Measurements from ENCODE around the gene OTOP2.
A peak's percentile ranks its signal among the peaks of the same experiment; 100 is the strongest.

OTOP2 gene

DNA sequence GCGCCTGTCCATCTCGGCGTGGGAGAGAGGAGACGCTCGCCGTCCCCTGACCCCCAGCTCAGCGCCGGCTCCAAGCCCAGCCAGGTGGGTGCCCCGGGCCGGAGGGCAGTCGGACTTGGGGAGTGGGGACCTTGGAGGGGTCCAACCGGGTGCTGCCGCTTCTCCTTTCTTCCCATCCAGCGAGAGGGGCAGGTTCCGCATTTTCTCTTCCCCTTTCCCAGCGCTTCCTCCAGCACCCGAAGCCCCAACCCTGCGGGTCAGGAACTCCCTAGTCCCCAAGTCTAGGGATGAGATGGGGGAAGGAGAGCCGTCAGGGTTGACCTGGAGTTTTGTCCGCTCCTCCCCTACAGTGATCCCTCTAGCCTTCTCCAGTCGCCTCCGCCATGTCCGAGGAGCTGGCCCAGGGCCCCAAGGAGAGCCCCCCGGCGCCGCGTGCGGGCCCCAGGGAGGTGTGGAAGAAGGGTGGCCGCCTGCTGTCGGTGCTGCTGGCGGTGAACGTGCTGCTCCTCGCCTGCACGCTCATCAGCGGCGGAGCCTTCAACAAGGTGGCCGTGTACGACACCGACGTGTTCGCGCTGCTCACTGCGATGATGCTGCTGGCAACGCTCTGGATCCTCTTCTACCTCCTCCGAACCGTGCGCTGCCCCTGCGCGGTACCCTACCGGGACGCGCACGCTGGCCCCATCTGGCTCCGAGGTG lies at the start of gene OTOP2:
Gene OTOP2 (plus strand): TSS at position 24 of the 699 bp plus-strand sequence. CDS start 360 bp downstream, at position 384.
- no peak for DNase-seq (ENCODE audit: low spot score)
- FAIRE-seq = peak; percentile 68

GRCh38 chr17:74874615-74875037 lies 49.4 kb upstream of the OTOP2 start:
- DNase-seq (ENCODE audit: low spot score) (no peak), FAIRE-seq (no peak)

GRCh38 chr17:74875155-74875976 lies 48.7 kb upstream of the OTOP2 start:
- no peak for FAIRE-seq

GRCh38 chr17:74875977-74876593 lies 48.0 kb upstream of the OTOP2 start:
- no peak for FAIRE-seq
- no peak for DNase-seq (ENCODE audit: low spot score)

More at GRCh38 chr17:74875155-74875976, 48.7 kb upstream of the OTOP2 start:
- DNase-seq (ENCODE audit: low spot score) = no peak

GRCh38 chr17:74877592-74878548 lies 46.2 kb upstream of the OTOP2 start:
- peak; percentile 67 for DNase-seq (ENCODE audit: low spot score)
- no peak for FAIRE-seq

- DNase-seq (ENCODE audit: low spot score) = no peak
- no peak for FAIRE-seq
Measured at GRCh38 chr17:74878658-74879057, 45.4 kb upstream of the OTOP2 start.

DNA sequence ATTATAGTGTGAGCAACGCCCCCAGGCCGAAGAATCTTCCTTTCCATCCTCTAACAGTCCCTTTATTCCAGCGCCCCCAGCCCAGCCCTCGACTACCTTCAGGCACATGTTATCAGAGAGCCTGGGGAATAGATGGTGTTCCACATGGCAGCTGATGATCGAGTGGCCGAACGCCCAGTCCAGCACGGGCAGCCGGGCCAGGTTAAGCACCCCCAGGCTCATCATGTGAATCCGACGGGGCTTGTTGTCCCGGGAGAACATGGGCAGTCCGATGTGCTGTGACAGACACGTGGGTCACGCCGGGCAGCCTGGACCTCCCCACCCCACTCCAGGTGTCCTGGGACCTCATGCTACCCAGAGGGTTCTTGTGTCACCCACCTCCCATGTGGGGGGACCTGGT lies 44.8 kb upstream of the OTOP2 start:
- DNase-seq (ENCODE audit: low spot score) (no peak), FAIRE-seq (no peak)

DNA sequence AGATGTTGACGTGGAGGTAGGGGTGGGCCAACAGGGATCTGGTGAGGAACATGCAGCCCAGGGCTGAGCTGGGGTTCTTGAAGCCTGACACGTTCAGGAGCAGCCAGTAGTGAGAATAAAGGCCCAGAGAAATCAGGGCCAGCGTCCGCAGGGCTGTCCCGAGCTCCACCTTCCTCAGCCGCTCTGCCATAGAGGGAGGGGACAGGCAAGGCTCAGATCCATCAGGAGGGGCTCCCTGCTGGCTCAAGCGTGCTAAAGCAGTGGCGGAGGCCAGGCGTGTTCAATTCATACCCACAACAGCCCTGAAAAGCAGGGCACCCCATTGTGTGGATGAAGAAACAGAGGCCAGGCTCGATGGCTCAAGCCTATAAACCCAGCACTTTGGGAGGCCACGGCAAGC lies 43.0 kb upstream of the OTOP2 start:
- FAIRE-seq = no peak

GRCh38 chr17:74882517-74883240 lies 41.4 kb upstream of the OTOP2 start:
- FAIRE-seq (peak; percentile 27), DNase-seq (ENCODE audit: low spot score) (no peak)

More for the DNA sequence above, 43.0 kb upstream of the OTOP2 start:
- DNase-seq (ENCODE audit: low spot score) = no peak

DNA sequence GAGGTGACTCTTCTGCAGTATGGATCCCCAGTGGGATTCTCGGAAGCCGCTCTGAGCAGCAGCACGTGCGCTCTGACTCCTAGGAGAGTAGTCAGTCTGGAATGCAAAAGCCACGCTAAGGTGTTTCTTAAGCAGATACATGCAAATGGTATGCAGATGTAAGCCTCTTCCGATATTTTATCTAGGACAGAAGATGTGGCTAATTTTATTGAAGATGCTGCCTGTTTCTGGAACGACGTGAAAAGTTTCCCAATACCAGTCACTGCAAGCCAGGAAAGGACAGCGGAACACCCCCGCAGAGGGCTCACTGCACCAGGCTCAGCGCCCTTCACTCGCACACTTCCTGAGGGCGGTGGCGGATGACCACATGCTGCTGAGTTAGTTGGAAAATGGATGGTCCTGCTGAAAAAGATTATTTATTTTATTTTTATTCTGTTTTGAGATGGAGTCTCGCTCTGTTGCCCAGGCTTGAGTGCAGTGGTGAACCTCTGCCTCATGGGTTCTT lies 40.8 kb upstream of the OTOP2 start:
- no peak for FAIRE-seq
- DNase-seq (ENCODE audit: low spot score) = no peak

- no peak for FAIRE-seq
- no peak for DNase-seq (ENCODE audit: low spot score)
Measured at GRCh38 chr17:74888469-74888868, 35.6 kb upstream of the OTOP2 start.

- FAIRE-seq = no peak
- DNase-seq (ENCODE audit: low spot score) = no peak
Measured at GRCh38 chr17:74890554-74890953, 33.5 kb upstream of the OTOP2 start.

DNA sequence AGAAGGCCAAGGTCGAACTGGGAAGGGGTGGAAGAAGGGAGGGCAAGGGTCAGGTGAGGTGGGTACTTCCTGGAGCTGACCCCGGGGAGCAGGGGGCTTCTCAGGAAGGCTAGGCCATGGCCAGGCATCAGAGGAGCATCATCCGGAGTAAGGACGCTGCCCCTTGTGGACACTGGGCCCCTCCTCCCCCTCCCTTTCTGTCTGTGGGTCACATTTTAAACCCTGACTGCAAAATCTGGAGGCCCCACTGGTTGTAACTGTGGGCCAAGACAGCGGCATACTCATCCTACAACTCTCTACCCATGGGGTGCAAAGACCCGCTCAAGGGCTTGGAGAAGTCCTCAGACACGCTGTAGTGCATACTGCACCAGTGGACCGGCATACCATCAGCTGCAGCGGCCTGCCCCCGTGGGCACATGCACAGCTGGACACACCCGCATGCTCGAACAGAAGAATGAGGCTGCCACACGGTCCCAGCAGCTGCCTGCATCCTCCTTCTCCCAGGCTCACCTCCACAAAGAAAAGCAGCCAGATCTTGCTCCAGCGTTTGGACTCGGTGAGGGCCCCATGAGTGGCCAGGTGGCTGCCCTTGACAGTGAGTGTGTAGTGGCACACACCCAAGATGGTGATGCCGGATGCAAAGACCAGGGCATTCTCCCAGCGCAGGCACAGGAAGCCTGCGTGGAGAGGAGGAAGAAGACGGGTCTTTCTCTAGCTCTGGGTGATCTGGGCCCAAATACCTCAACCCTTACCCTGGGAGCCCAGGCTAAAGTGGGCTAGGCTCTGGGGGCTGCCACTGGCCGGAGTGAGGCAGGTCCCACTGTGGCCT lies 31.8 kb upstream of the OTOP2 start:
- DNase-seq (ENCODE audit: low spot score) (no peak), FAIRE-seq (no peak)

GRCh38 chr17:74892974-74893911 lies 30.8 kb upstream of the OTOP2 start, which contains the start of gene FADS6:
Gene FADS6 (minus strand): TSS chr17:74893633. CDS start chr17:74893595, 38 bp downstream.
- no peak for FAIRE-seq
- DNase-seq (ENCODE audit: low spot score) = no peak

DNA sequence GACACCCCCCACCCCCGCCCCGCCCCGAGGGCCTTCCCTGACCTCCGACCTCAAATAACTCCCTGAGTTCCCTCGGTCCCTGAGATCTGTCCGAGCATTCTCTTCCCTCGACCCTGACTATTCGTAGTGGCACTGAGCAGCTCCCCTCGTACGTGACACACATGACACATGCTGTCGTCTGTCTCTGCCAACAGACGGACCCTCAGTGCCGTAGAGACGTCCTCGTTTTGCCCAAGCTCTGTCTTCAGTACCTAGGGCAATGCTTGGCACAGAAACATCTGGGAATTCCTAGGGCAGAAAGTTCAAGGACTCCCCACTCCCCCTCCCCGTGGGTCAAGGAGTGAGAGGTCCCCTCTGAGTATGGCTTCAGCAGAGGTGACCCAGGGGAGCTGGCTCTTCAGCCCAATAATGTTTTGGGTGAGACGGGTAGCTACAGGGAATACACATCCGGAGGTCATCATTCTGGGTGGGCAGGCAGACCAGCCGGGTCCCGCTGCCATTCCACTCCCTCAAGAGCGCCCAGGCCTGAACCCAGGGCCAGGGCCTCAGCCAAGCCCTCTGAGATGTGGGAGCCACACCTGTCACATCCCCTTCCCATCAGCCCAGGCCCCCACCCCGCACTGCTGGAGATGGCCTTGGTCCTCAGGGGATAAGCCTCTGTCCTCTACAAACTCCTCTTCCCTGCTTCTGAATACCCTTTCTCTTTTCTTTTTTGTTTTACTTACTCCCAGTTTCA lies 30.0 kb upstream of the OTOP2 start:
- DNase-seq (ENCODE audit: low spot score) (no peak), FAIRE-seq (no peak)

DNA sequence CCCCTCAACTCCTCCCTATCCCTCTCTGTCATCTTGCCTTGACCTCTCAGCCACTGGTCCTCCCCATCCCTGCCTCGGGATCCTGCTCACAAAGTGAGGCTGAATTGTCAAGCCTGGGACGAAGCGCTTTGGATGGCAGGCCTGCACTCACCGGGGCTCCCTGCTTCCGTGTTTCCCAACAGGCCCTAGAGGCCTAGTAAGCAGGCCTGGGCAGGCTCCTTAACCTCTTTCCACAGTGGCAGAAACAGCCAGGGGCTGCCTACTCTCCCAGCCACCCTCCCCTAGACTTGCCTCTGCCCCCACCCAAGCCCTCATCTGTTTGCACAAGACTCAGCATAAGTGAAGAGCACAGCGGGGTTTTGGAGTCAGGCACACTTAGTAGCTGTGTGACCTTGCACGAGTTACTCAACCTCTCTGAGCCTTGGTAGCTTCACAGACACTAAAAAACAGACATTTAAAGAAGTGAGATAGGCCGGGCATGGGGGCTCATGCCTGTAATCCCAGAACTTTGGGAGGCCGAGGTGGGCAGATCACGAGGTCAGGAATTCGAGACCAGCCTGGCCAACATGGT lies 25.6 kb upstream of the OTOP2 start:
- FAIRE-seq = no peak

DNA sequence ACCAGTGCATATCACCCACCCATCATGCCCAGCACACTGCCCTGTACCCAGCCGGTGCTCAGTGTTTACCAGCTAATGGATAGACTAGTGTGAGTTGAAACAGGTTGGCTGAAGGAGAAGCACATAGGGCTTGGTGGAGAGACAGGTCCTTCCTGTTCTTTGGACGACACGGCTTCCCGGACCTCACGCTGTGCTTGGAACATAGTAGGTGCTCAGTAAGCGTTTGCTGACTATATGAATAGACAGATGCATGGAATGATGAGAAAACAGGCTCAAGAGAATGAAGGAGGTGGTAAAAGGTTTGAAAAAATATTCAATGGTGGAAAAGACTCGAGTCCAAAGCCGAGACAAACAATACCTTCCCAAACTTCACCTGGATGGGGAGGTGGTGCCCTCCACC lies 23.9 kb upstream of the OTOP2 start:
- FAIRE-seq = peak; percentile 72
- DNase-seq (ENCODE audit: low spot score) = no peak

More for the DNA sequence above, 25.6 kb upstream of the OTOP2 start:
- DNase-seq (ENCODE audit: low spot score) = no peak

All from urothelium cell line (cell line).